Measurements from ENCODE around the gene PDIA2. TPM values are rescaled to one million over a fixed set of nuclear protein-coding genes. Genes with fewer than 3 reads are reported as not detected.

PDIA2 gene
- total RNA-seq, 4 donors from 2014 or later = 0.81 to 0.93 TPM; not detected in 2

GRCh38 chr16:289395-289997, 6.5 kb downstream of the PDIA2 start:
- no peak overlapping the region for H3K27ac ChIP-seq
- H3K4me1 ChIP-seq = no peaks in the 10 kb centered on the region
- no peaks in the 10 kb centered on the region for H3K9me3 ChIP-seq
- 91 to 93% methylated on average over 3 to 8 of the region's 22 CpGs for WGBS, 2 donors (ENCODE audit: low coverage in 1 of 2)
- no peak for ATAC-seq
- no peak overlapping the region for H3K4me3 ChIP-seq
- peaks cover 0 to 80% of the 10 kb centered on the region in 2 donors for H3K36me3 ChIP-seq
- no peaks in the 10 kb centered on the region for H3K27me3 ChIP-seq
- TF ChIP-seq POLR2A (IDR thresholded peaks at IDR 0.05) = no peak
- no peak for TF ChIP-seq CTCF (IDR thresholded peaks at IDR 0.05)
- TF ChIP-seq POLR2AphosphoS5 (IDR thresholded peaks at IDR 0.05) = no peak
- TF ChIP-seq EP300 (IDR thresholded peaks at IDR 0.05) = no peak

- Histone ChIP-seq H3K27me3 (no peaks in the 10 kb centered on the region), H3K27ac (no peak overlapping the region), H3K36me3 (peaks cover 0 to 80% of the 10 kb centered on the region in 2 donors), H3K4me3 (no peak overlapping the region), H3K9me3 (no peaks in the 10 kb centered on the region), H3K4me1 (no peaks in the 10 kb centered on the region)
- no peak for TF ChIP-seq POLR2AphosphoS5 (IDR thresholded peaks at IDR 0.05)
- no peak for TF ChIP-seq CTCF (IDR thresholded peaks at IDR 0.05)
- no peak for TF ChIP-seq POLR2A (IDR thresholded peaks at IDR 0.05)
- no peak for TF ChIP-seq EP300 (IDR thresholded peaks at IDR 0.05)
- ATAC-seq = no peak
- WGBS, 2 donors (ENCODE audit: low coverage in 1 of 2) = no CpG with 5 or more reads among the region's 25 CpGs
Observed at GRCh38 chr16:290015-290680, 7.2 kb downstream of the PDIA2 start.

GRCh38 chr16:290681-291405, 7.9 kb downstream of the PDIA2 start:
- Histone ChIP-seq H3K9me3 (no peaks in the 10 kb centered on the region), H3K27me3 (no peaks in the 10 kb centered on the region), H3K4me1 (no peaks in the 10 kb centered on the region), H3K36me3 (peaks cover 0 to 83% of the 10 kb centered on the region in 2 donors), H3K27ac (no peak overlapping the region), H3K4me3 (no peak overlapping the region)
- WGBS, 2 donors (ENCODE audit: low coverage in 1 of 2) = 78% methylated on average over 5 of the region's 50 CpGs; no CpG with 5 or more reads in 1 of the 2 donors
- TF ChIP-seq EP300 (IDR thresholded peaks at IDR 0.05) (no peak), CTCF (IDR thresholded peaks at IDR 0.05) (no peak), POLR2AphosphoS5 (IDR thresholded peaks at IDR 0.05) (no peak)
- ATAC-seq = no peak

GRCh38 chr16:291539-291938, 8.6 kb downstream of the PDIA2 start:
- Histone ChIP-seq H3K4me1 (no peaks in the 10 kb centered on the region), H3K27me3 (no peaks in the 10 kb centered on the region), H3K9me3 (no peaks in the 10 kb centered on the region), H3K27ac (no peak overlapping the region), H3K36me3 (peaks cover 0 to 87% of the 10 kb centered on the region in 2 donors), H3K4me3 (no peak overlapping the region)
- WGBS, 2 donors (ENCODE audit: low coverage in 1 of 2) = 94% methylated on average over 5 of the region's 17 CpGs; no CpG with 5 or more reads in 1 of the 2 donors
- TF ChIP-seq POLR2AphosphoS5 (IDR thresholded peaks at IDR 0.05) (no peak), CTCF (IDR thresholded peaks at IDR 0.05) (no peak), EP300 (IDR thresholded peaks at IDR 0.05) (no peak), POLR2A (IDR thresholded peaks at IDR 0.05) (no peak)
- no peak for ATAC-seq
